Measurements from ENCODE around the gene HIBCH. TPM values are rescaled to one million over a fixed set of nuclear protein-coding genes. Genes with fewer than 3 reads are reported as not detected.
"Not testable (repeated sequence)": the region's sequence is repeated elsewhere in the genome, so short reads cannot be mapped to it uniquely, and the experiment has no call there.

Gene HIBCH
- total RNA-seq, 1 donor from 2014 or later: 21.2 TPM

- no peak for DNase-seq (ENCODE audit: missing footprints)
- intact Hi-C loops (cut with DNase I): no loop called here
- ATAC-seq: no peak
Observed at GRCh38 chr2:190271783-190272456, 47.7 kb downstream of the HIBCH start.

- intact Hi-C loops (cut with DNase I): no loop called here
Observed at GRCh38 chr2:190270298-190270697, 49.3 kb downstream of the HIBCH start.

GRCh38 chr2:190269699-190270098, 49.9 kb downstream of the HIBCH start:
- not testable (repeated sequence) for DNase-seq (ENCODE audit: missing footprints)

More at GRCh38 chr2:190270298-190270697, 49.3 kb downstream of the HIBCH start:
- no peak for DNase-seq (ENCODE audit: missing footprints)
- ATAC-seq: no peak

GRCh38 chr2:190267302-190267701, 52.3 kb downstream of the HIBCH start:
- intact Hi-C loops (cut with DNase I): no loop called here
- DNase-seq (ENCODE audit: missing footprints) (no peak), ATAC-seq (no peak)

More at GRCh38 chr2:190269699-190270098, 49.9 kb downstream of the HIBCH start:
- ATAC-seq; intact Hi-C loops (cut with DNase I): not testable (repeated sequence)

- ATAC-seq: no peak
- DNase-seq (ENCODE audit: missing footprints): no peak
- intact Hi-C loops (cut with DNase I): no loop called here
Observed at GRCh38 chr2:190266314-190266713, 53.3 kb downstream of the HIBCH start.

- ATAC-seq: peak; percentile 34
- intact Hi-C loops (cut with DNase I): no loop called here
- DNase-seq (ENCODE audit: missing footprints): no peak
Observed at GRCh38 chr2:190261851-190262250, 57.8 kb downstream of the HIBCH start.

- no peak for DNase-seq (ENCODE audit: missing footprints)
- no peak for ATAC-seq
- intact Hi-C loops (cut with DNase I): no loop called here
Observed at GRCh38 chr2:190256087-190256486, 63.5 kb downstream of the HIBCH start.

- intact Hi-C loops (cut with DNase I): no loop called here
Observed at GRCh38 chr2:190255676-190256075, 64.0 kb downstream of the HIBCH start.

GRCh38 chr2:190254063-190254850, 65.4 kb downstream of the HIBCH start:
- DNase-seq (ENCODE audit: missing footprints): no peak

More at GRCh38 chr2:190255676-190256075, 64.0 kb downstream of the HIBCH start:
- DNase-seq (ENCODE audit: missing footprints) (no peak), ATAC-seq (no peak)

GRCh38 chr2:190250421-190250820, 69.2 kb downstream of the HIBCH start:
- ATAC-seq (no peak), DNase-seq (ENCODE audit: missing footprints) (no peak)
- intact Hi-C loops (cut with DNase I): no loop called here

More at GRCh38 chr2:190254063-190254850, 65.4 kb downstream of the HIBCH start:
- ATAC-seq: no peak
- intact Hi-C loops (cut with DNase I): no loop called here

GRCh38 chr2:190235551-190236075, 84.0 kb downstream of the HIBCH start:
- intact Hi-C loops (cut with DNase I): no loop called here
- no peak for DNase-seq (ENCODE audit: missing footprints)
- no peak for ATAC-seq

GRCh38 chr2:190235101-190235500, 84.5 kb downstream of the HIBCH start:
- ATAC-seq: no peak
- DNase-seq (ENCODE audit: missing footprints): no peak
- intact Hi-C loops (cut with DNase I): no loop called here

- intact Hi-C loops (cut with DNase I); ATAC-seq: not testable (repeated sequence)
- peak; percentile 66 for DNase-seq (ENCODE audit: missing footprints)
Observed at GRCh38 chr2:190223989-190224388, 95.6 kb downstream of the HIBCH start.

GRCh38 chr2:190222745-190223144, 96.9 kb downstream of the HIBCH start:
- ATAC-seq; DNase-seq (ENCODE audit: missing footprints); intact Hi-C loops (cut with DNase I): not testable (repeated sequence)

- intact Hi-C loops (cut with DNase I): no loop called here
- ATAC-seq (no peak), DNase-seq (ENCODE audit: missing footprints) (no peak)
Observed at GRCh38 chr2:190221429-190221828, 98.2 kb downstream of the HIBCH start.

- ATAC-seq: no peak
- no peak for DNase-seq (ENCODE audit: missing footprints)
- intact Hi-C loops (cut with DNase I): no loop called here
Observed at GRCh38 chr2:190219186-190219585, 100.4 kb downstream of the HIBCH start.

GRCh38 chr2:190217616-190218015, 102.0 kb downstream of the HIBCH start:
- no peak for ATAC-seq

GRCh38 chr2:190216829-190217228, 102.8 kb downstream of the HIBCH start:
- intact Hi-C loops (cut with DNase I): no loop called here
- peak; percentile 23 for ATAC-seq
- peak; percentile 67 for DNase-seq (ENCODE audit: missing footprints)

More at GRCh38 chr2:190217616-190218015, 102.0 kb downstream of the HIBCH start:
- no peak for DNase-seq (ENCODE audit: missing footprints)
- intact Hi-C loops (cut with DNase I): no loop called here

- intact Hi-C loops (cut with DNase I): no loop called here
- ATAC-seq (no peak), DNase-seq (ENCODE audit: missing footprints) (no peak)
Observed at GRCh38 chr2:190215620-190216019, 104.0 kb downstream of the HIBCH start.
